ENCODE measurements around the gene CLCN1.

- TF ChIP-seq CTCF (IDR thresholded peaks at IDR 0.05) (no peak), POLR2A (IDR thresholded peaks at IDR 0.05) (no peak)
Observed at GRCh38 chr7:143283381-143283780, 32.5 kb upstream of the CLCN1 start.

Data from prostate gland (tissue), 2 donors.